H9 (cell line): Measurements from ENCODE around the gene SP140. TPM values are rescaled to one million over a fixed set of nuclear protein-coding genes. Genes with fewer than 3 reads are reported as not detected.

Source experiments
- DNase-seq: peaks from one replicate; pipeline ENCODE4 v3.0.0-alpha.2; 2017
- H2AFZ ChIP-seq: one replicate; pipeline ENCODE4 v1.6.1; 2013; ENCODE audit warnings: mild to moderate bottlenecking, low read length, control low read depth, moderate library complexity
- H2AK5ac ChIP-seq: 2 replicates; pipeline ENCODE4 v1.6.1; 2013; ENCODE audit warnings: low read length, control low read depth, mixed read lengths; ENCODE audit not compliant: insufficient read length
- H2BK120ac ChIP-seq: one replicate; pipeline ENCODE4 v1.6.1; 2013; ENCODE audit warnings: low read depth, mild to moderate bottlenecking, low read length, control low read depth, inconsistent platforms; ENCODE audit not compliant: poor library complexity, severe bottlenecking
- H2BK12ac ChIP-seq: 2 replicates; pipeline ENCODE4 v1.6.1; 2013; ENCODE audit warnings: low read length, control low read depth, mixed read lengths, low read depth; ENCODE audit not compliant: insufficient read length
- H2BK15ac ChIP-seq: 2 replicates; pipeline ENCODE4 v1.6.1; 2013; ENCODE audit warnings: low read depth, low read length, control low read depth
- H2BK20ac ChIP-seq: one replicate; pipeline ENCODE4 v1.6.1; 2013; ENCODE audit warnings: low read depth, mild to moderate bottlenecking, low read length, control low read depth, inconsistent platforms; ENCODE audit not compliant: poor library complexity, severe bottlenecking
- H2BK5ac ChIP-seq: 2 replicates; pipeline ENCODE4 v1.6.1; 2013; ENCODE audit warnings: low read length, control low read depth, mixed read lengths; ENCODE audit not compliant: insufficient read length
- H3K14ac ChIP-seq: 2 replicates; pipeline ENCODE4 v1.6.1; 2013; ENCODE audit warnings: low read length, control low read depth; ENCODE audit not compliant: insufficient read depth
- H3K18ac ChIP-seq: 2 replicates; pipeline ENCODE4 v1.6.1; 2013; ENCODE audit warnings: low read depth, mild to moderate bottlenecking, mixed read lengths, low read length, control low read depth; ENCODE audit not compliant: insufficient read length
- H3K23ac ChIP-seq: 2 replicates; pipeline ENCODE4 v1.6.1; 2013; ENCODE audit warnings: low read length, control low read depth, mixed read lengths, low read depth; ENCODE audit not compliant: insufficient read length
- H3K23me2 ChIP-seq: 2 replicates; pipeline ENCODE4 v1.6.1; 2013; ENCODE audit warnings: low read depth, mild to moderate bottlenecking, mixed read lengths, low read length, control low read depth; ENCODE audit not compliant: insufficient read length, poor library complexity, severe bottlenecking
- H3K27ac ChIP-seq: 2 replicates; pipeline ENCODE4 v1.5.1; 2013; ENCODE audit warnings: low read length, control low read depth, mixed read lengths, low read depth; ENCODE audit not compliant: insufficient read length
- H3K27me3 ChIP-seq: 2 replicates; pipeline ENCODE4 v1.6.1; 2013; ENCODE audit warnings: low read length, control low read depth, inconsistent platforms; ENCODE audit not compliant: insufficient read depth
- H3K4ac ChIP-seq: 2 replicates; pipeline ENCODE4 v1.6.1; 2013; ENCODE audit warnings: low read depth, mild to moderate bottlenecking, control low read depth, inconsistent platforms, low read length, moderate library complexity
- H3K4me1 ChIP-seq: 2 replicates; pipeline ENCODE4 v1.6.1; 2013; ENCODE audit warnings: low read length, control low read depth, inconsistent platforms; ENCODE audit not compliant: insufficient read depth
- H3K4me2 ChIP-seq: 2 replicates; pipeline ENCODE4 v1.6.1; 2013; ENCODE audit warnings: low read length, control low read depth, mixed read lengths; ENCODE audit not compliant: insufficient read length, insufficient read depth
- H3K56ac ChIP-seq: 2 replicates; pipeline ENCODE4 v1.6.1; 2013; ENCODE audit warnings: low read depth, mild to moderate bottlenecking, mixed read lengths, low read length, control low read depth; ENCODE audit not compliant: insufficient read length
- H3K79me1 ChIP-seq: 2 replicates; pipeline ENCODE4 v1.6.1; 2013; ENCODE audit warnings: low read depth, mild to moderate bottlenecking, moderate library complexity, low read length, control low read depth, inconsistent platforms; ENCODE audit not compliant: insufficient read depth, poor library complexity, severe bottlenecking
- H3K79me2 ChIP-seq: 2 replicates; pipeline ENCODE4 v1.6.1; 2013; ENCODE audit warnings: low read length, control low read depth, inconsistent platforms; ENCODE audit not compliant: insufficient read depth
- H3K9ac ChIP-seq: 2 replicates; pipeline ENCODE4 v1.6.1; 2013; ENCODE audit warnings: low read length, control low read depth, mixed read lengths; ENCODE audit not compliant: insufficient read length; ENCODE audit errors: extremely low read depth
- H3K9me3 ChIP-seq: one replicate; pipeline ENCODE4 v1.6.1; 2013; ENCODE audit warnings: low read depth, low read length, inconsistent platforms; ENCODE audit not compliant: control insufficient read depth
- H3T11ph ChIP-seq: one replicate; pipeline ENCODE4 v1.6.1; 2013; ENCODE audit warnings: mild to moderate bottlenecking, low read length, control low read depth, inconsistent platforms
- H4K20me1 ChIP-seq: one replicate; pipeline ENCODE4 v1.6.1; 2013; ENCODE audit not compliant: control insufficient read depth, insufficient read length, insufficient read depth
- H4K5ac ChIP-seq: 2 replicates; pipeline ENCODE4 v1.6.1; 2013; ENCODE audit warnings: low read depth, mild to moderate bottlenecking, mixed read lengths, low read length, control low read depth; ENCODE audit not compliant: insufficient read length
- H4K8ac ChIP-seq: replicated peaks from 2 replicates; pipeline ENCODE4 v1.6.1; 2013; ENCODE audit warnings: low read length, control low read depth, mixed read lengths, low read depth; ENCODE audit not compliant: insufficient read length
- H4K91ac ChIP-seq: 2 replicates; pipeline ENCODE4 v1.6.1; 2013; ENCODE audit warnings: low read depth, mild to moderate bottlenecking, moderate library complexity, mixed read lengths, low read length, control low read depth; ENCODE audit not compliant: insufficient read length
- H3K27ac Mint-ChIP-seq, 3 experiments: 2 replicates in 2 of 3; 3 replicates in 1 of 3; pipeline ENCODE4 v1.8.0; 2020 to 2021; ENCODE audit warnings: mixed read lengths in 3 of 3, mild to moderate bottlenecking in 1 of 3, moderate library complexity in 1 of 3
- H3K27me3 Mint-ChIP-seq: 2 replicates; pipeline ENCODE4 v1.8.0; 2021; ENCODE audit warnings: low read depth, mild to moderate bottlenecking, moderate library complexity, mixed read lengths
- H3K36me3 Mint-ChIP-seq, 3 experiments: 2 replicates in 2 of 3; 3 replicates in 1 of 3; pipeline ENCODE4 v1.8.0; 2020 to 2021; ENCODE audit warnings: low read depth in 3 of 3, mixed read lengths in 3 of 3; ENCODE audit not compliant: insufficient read depth in 1 of 3
- H3K4me1 Mint-ChIP-seq, 2 experiments: 2 replicates each; pipeline ENCODE4 v1.8.0; 2020; ENCODE audit warnings: mixed read lengths in 2 of 2
- H3K4me3 Mint-ChIP-seq, 2 experiments: 2 replicates in 1 of 2; 3 replicates in 1 of 2; pipeline ENCODE4 v1.8.0; 2020 to 2021; ENCODE audit warnings: mild to moderate bottlenecking in 2 of 2, mixed read lengths in 2 of 2, moderate library complexity in 1 of 2
- H3K9me3 Mint-ChIP-seq, 2 experiments: 2 replicates in 1 of 2; 3 replicates in 1 of 2; pipeline ENCODE4 v1.8.0; 2020; ENCODE audit warnings: mild to moderate bottlenecking in 2 of 2, mixed read lengths in 2 of 2, moderate library complexity in 1 of 2
- WGBS: extraction: QIAGEN DNeasy Blood & Tissue Kit; methylation state at CpG from one replicate; pipeline ENCODE4 v1.1.7; 2013; ENCODE audit warnings: missing lambda C conversion rate, low lambda C conversion rate, mixed read lengths; ENCODE audit not compliant: insufficient read length; ENCODE audit errors: extremely low coverage; 5-methylcytosine and 5-hydroxymethylcytosine counted together
- total RNA-seq: library from RNA; stranded (reverse); gene quantifications from 2 replicates; pipeline ENCODE4 v1.2.1, GENCODE V29; 2021
- TF ChIP-seq, protein P1 (sequence below): fragments of 200-600 bp; sonication (generic); conservative IDR thresholded peaks from 3 replicates; pipeline ENCODE4 v1.8.0; 2021; ENCODE audit warnings: antibody characterized with exemption, mild to moderate bottlenecking

SP140 gene
- total RNA-seq, 1 experiment from 2014 or later, result 0.31 TPM

DNA sequence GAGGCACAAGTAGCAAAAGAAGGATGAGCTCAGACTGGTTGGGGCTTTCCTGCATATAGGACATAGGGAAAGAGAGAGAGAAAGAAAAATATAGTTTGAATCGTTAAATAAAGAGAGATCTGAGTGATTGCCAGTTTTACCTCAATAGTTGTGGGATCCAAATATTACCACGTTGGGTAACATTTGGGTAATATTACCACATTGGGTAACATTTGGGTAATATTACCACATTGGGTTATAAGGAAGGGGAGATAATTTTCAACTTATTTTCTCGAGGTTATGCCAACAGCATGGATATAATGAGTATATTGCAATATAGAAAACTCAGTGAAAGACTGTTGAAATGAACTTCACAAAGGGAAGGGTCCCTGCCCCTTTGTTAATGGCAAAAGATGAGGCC, 20.7 kb downstream of the SP140 start:
- Histone ChIP-seq H3K56ac (no peak overlapping the region), H4K8ac (no peak overlapping the region), H3K18ac (no peak overlapping the region), H3K79me2 (no peaks in the 10 kb centered on the region), H4K91ac (no peak overlapping the region), H3K4ac (no peak overlapping the region), H2BK5ac (no peak overlapping the region), H2AK5ac (no peak overlapping the region), H3K79me1 (no peaks in the 10 kb centered on the region), H3K23ac (no peak overlapping the region), H3K23me2 (no peaks in the 10 kb centered on the region), H4K5ac (no peak overlapping the region), H3K9ac (no peak overlapping the region), H4K20me1 (no peaks in the 10 kb centered on the region), H3T11ph (no peak overlapping the region), H2BK12ac (no peak overlapping the region), H2AFZ (no peak overlapping the region), H3K14ac (no peak overlapping the region), H3K4me2 (no peak overlapping the region), H3K4me1 (no peaks in the 10 kb centered on the region), H2BK15ac (no peak overlapping the region), H2BK120ac (no peak overlapping the region), H2BK20ac (no peak overlapping the region), H3K27me3 (no peaks in the 10 kb centered on the region), H3K27ac (no peak overlapping the region), H3K9me3 (no peaks in the 10 kb centered on the region)
- Mint-ChIP-seq H3K36me3 (no peaks in the 10 kb centered on the region), H3K27me3 (no peaks in the 10 kb centered on the region; the same call in 1 of the 2 replicates), H3K4me1 (no peaks in the 10 kb centered on the region), H3K27ac (no peak overlapping the region), H3K9me3 (no peaks in the 10 kb centered on the region), H3K4me3 (no peak overlapping the region)
- TF ChIP-seq, protein P1, sequence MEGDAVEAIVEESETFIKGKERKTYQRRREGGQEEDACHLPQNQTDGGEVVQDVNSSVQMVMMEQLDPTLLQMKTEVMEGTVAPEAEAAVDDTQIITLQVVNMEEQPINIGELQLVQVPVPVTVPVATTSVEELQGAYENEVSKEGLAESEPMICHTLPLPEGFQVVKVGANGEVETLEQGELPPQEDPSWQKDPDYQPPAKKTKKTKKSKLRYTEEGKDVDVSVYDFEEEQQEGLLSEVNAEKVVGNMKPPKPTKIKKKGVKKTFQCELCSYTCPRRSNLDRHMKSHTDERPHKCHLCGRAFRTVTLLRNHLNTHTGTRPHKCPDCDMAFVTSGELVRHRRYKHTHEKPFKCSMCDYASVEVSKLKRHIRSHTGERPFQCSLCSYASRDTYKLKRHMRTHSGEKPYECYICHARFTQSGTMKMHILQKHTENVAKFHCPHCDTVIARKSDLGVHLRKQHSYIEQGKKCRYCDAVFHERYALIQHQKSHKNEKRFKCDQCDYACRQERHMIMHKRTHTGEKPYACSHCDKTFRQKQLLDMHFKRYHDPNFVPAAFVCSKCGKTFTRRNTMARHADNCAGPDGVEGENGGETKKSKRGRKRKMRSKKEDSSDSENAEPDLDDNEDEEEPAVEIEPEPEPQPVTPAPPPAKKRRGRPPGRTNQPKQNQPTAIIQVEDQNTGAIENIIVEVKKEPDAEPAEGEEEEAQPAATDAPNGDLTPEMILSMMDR, result no peak
- no CpG with 5 or more reads among the region's 3 CpGs for WGBS
- no peak for DNase-seq
